ENCODE results near the gene SLC2A6. TPM values are rescaled to one million over a fixed set of nuclear protein-coding genes. Genes with fewer than 3 reads are reported as not detected.

Gene SLC2A6
- total RNA-seq, 1 experiment from 2014 or later = 18.7 TPM

DNA sequence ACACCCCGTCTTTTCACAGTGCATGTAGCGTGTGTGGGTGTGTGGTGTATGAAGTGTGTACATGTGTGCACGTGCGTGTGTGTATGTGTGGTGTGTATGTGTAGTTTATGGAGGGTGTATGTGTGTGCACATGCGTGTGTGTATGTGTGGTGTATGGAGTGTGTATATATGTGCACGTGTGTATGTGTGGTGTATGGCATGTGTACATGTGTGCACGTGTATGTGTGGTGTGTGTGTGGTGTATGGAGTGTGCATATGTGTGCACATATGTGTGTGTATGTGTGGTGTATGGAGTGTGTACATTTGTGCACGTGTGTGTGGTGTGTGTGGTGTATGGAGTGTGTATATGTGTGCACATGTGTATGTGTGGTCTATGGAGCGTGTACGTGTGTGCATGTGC, 32.7 kb upstream of the SLC2A6 start:
- Mint-ChIP-seq H3K27ac (no peak overlapping the region), H3K27me3 (ENCODE audit: low read depth) (peaks cover 15% of the 10 kb centered on the region), H3K4me1 (peaks cover 8 to 17% of the 10 kb centered on the region in 2 experiments), H3K9me3 (no peaks in the 10 kb centered on the region), H3K36me3 (ENCODE audit: insufficient read depth in 1 of 3, low read depth in 3 of 3) (no peaks in the 10 kb centered on the region), H3K4me3 (no peak overlapping the region)
- no peak overlapping the region for H3K4me2 ChIP-seq (ENCODE audit: insufficient read depth, insufficient read length, low read length)
- no peak overlapping the region for H2BK15ac ChIP-seq (ENCODE audit: low read depth, low read length)
- no peak overlapping the region for H3T11ph ChIP-seq (ENCODE audit: low read length)
- H3K9ac ChIP-seq (ENCODE audit: extremely low read depth, insufficient read length, low read length) = no peak overlapping the region
- H4K20me1 ChIP-seq (ENCODE audit: control insufficient read depth, insufficient read depth, insufficient read length) = peaks cover 3% of the 10 kb centered on the region
- H4K8ac ChIP-seq (replicated peaks; ENCODE audit: insufficient read length, low read depth, low read length) = no peak overlapping the region
- no peak overlapping the region for H4K91ac ChIP-seq (ENCODE audit: insufficient read length, low read depth, low read length)
- 80% methylated on average over 1 of the region's 10 CpGs for WGBS (ENCODE audit: extremely low coverage, insufficient read length, low lambda C conversion rate)
- no peaks in the 10 kb centered on the region for H3K79me2 ChIP-seq (ENCODE audit: insufficient read depth, low read length)
- no peak overlapping the region for H2AK5ac ChIP-seq (ENCODE audit: insufficient read length, low read length)
- DNase-seq = no peak
- no peaks in the 10 kb centered on the region for H3K79me1 ChIP-seq (ENCODE audit: insufficient read depth, low read depth, low read length, poor library complexity, severe bottlenecking)
- no peaks in the 10 kb centered on the region for H3K23me2 ChIP-seq (ENCODE audit: insufficient read length, low read depth, low read length, poor library complexity, severe bottlenecking)
- no peak overlapping the region for H2BK12ac ChIP-seq (ENCODE audit: insufficient read length, low read depth, low read length)
- TF ChIP-seq, protein P1, sequence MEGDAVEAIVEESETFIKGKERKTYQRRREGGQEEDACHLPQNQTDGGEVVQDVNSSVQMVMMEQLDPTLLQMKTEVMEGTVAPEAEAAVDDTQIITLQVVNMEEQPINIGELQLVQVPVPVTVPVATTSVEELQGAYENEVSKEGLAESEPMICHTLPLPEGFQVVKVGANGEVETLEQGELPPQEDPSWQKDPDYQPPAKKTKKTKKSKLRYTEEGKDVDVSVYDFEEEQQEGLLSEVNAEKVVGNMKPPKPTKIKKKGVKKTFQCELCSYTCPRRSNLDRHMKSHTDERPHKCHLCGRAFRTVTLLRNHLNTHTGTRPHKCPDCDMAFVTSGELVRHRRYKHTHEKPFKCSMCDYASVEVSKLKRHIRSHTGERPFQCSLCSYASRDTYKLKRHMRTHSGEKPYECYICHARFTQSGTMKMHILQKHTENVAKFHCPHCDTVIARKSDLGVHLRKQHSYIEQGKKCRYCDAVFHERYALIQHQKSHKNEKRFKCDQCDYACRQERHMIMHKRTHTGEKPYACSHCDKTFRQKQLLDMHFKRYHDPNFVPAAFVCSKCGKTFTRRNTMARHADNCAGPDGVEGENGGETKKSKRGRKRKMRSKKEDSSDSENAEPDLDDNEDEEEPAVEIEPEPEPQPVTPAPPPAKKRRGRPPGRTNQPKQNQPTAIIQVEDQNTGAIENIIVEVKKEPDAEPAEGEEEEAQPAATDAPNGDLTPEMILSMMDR (conservative IDR thresholded peaks at IDR 0.05) = no peak
- H2BK20ac ChIP-seq (ENCODE audit: low read depth, low read length, poor library complexity, severe bottlenecking) = no peak overlapping the region
- no peak overlapping the region for H4K5ac ChIP-seq (ENCODE audit: insufficient read length, low read depth, low read length)
- H3K18ac ChIP-seq (ENCODE audit: insufficient read length, low read depth, low read length) = no peak overlapping the region
- no peak overlapping the region for H3K27ac ChIP-seq (ENCODE audit: insufficient read length, low read depth, low read length)
- no peak overlapping the region for H3K56ac ChIP-seq (ENCODE audit: insufficient read length, low read depth, low read length)
- H3K9me3 ChIP-seq (ENCODE audit: control insufficient read depth, low read depth, low read length) = no peaks in the 10 kb centered on the region
- no peak overlapping the region for H2AFZ ChIP-seq (ENCODE audit: low read length)
- no peak overlapping the region for H3K23ac ChIP-seq (ENCODE audit: insufficient read length, low read depth, low read length)
- H3K14ac ChIP-seq (ENCODE audit: insufficient read depth, low read length) = no peak overlapping the region
- no peak overlapping the region for H2BK120ac ChIP-seq (ENCODE audit: low read depth, low read length, poor library complexity, severe bottlenecking)
- H2BK5ac ChIP-seq (ENCODE audit: insufficient read length, low read length) = no peak overlapping the region
- no peaks in the 10 kb centered on the region for H3K27me3 ChIP-seq (ENCODE audit: insufficient read depth, low read length)
- no peak overlapping the region for H3K4ac ChIP-seq (ENCODE audit: low read depth, low read length)
- H3K4me1 ChIP-seq (ENCODE audit: insufficient read depth, low read length) = peaks cover 2% of the 10 kb centered on the region; the same call in 1 of the 2 replicates
